LNCaP clone FGC (cell line): ENCODE data around the gene MYO15A.

ENCODE experiments used
- DNase-seq: peaks from one replicate; pipeline ENCODE4 v3.0.0-alpha.2; 2011; ENCODE audit warnings: low read depth
- H3K4me3 ChIP-seq: 2 replicates; pipeline ENCODE4 v1.5.1; 2011; ENCODE audit warnings: mild to moderate bottlenecking, low read depth, low read length, control low read depth
- CTCF ChIP-seq: IDR thresholded peaks from 2 replicates; pipeline ENCODE4 v1.5.1; 2012; ENCODE audit warnings: mild to moderate bottlenecking; ENCODE audit not compliant: control insufficient read depth, insufficient read depth; ENCODE audit errors: extremely low read depth

The MYO15A gene

GRCh38 chr17:18218756-18219415 lies 110.3 kb downstream of the MYO15A start:
- H3K4me3 ChIP-seq, result no peak overlapping the region
- no peak for DNase-seq
- TF ChIP-seq CTCF, result no peak

GRCh38 chr17:18224053-18224386 lies 115.5 kb downstream of the MYO15A start:
- H3K4me3 ChIP-seq, result no peak overlapping the region
- no peak for TF ChIP-seq CTCF
- no peak for DNase-seq

GRCh38 chr17:18224387-18225120 lies 116.0 kb downstream of the MYO15A start:
- no peak for TF ChIP-seq CTCF
- H3K4me3 ChIP-seq, result peak overlapping the region; percentile 45
- DNase-seq, result no peak

GRCh38 chr17:18225121-18225641 lies 116.6 kb downstream of the MYO15A start, which contains the start of gene LLGL1:
Gene LLGL1, plus strand, starts transcription at chr17:18225635. Its CDS starts 48 bp downstream, at chr17:18225683.
- TF ChIP-seq CTCF, result no peak
- H3K4me3 ChIP-seq, result peak within 1 kb of the TSS; percentile 67
- DNase-seq, result peak; percentile 64

GRCh38 chr17:18225642-18226283 lies 117.2 kb downstream of the MYO15A start:
- DNase-seq, result no peak

GRCh38 chr17:18226284-18226945 lies 117.9 kb downstream of the MYO15A start:
- DNase-seq, result no peak
- TF ChIP-seq CTCF, result no peak
- H3K4me3 ChIP-seq, result peak overlapping the region; percentile 67

More at GRCh38 chr17:18225642-18226283, 117.2 kb downstream of the MYO15A start:
- H3K4me3 ChIP-seq, result peak overlapping the region; percentile 67
- no peak for TF ChIP-seq CTCF
